GM13977 (cell line): ENCODE results near the gene SLC39A1.

Experiments
- DNase-seq: peaks from one replicate; pipeline ENCODE4 v3.0.0; 2012; ENCODE audit warnings: low spot score
- CTCF ChIP-seq: IDR thresholded peaks from 2 replicates; pipeline ENCODE4 v1.5.1; 2012; ENCODE audit warnings: mild to moderate bottlenecking, control low read depth; ENCODE audit not compliant: insufficient read depth; ENCODE audit errors: extremely low read depth, missing control alignments
- in situ Hi-C: fragments of 300-500 bp; cut with MboI; formaldehyde crosslinking; loops from one replicate; pipeline ENCODE4 v1.12.0; 2022; ENCODE audit warnings: low sequenced_read_pairs, low pct_unique_long_range_greater_than_20kb, mixed read lengths, inconsistent platforms; ENCODE audit not compliant: unreplicated experiment

Gene SLC39A1

GRCh38 chr1:153929981-153930948 is 33.1 kb downstream of the SLC39A1 start:
- no peak for TF ChIP-seq CTCF
- in situ Hi-C loops: no loop called here
- no peak for DNase-seq

GRCh38 chr1:153929426-153929825 is 33.9 kb downstream of the SLC39A1 start:
- no peak for TF ChIP-seq CTCF
- in situ Hi-C loops: no loop called here
- no peak for DNase-seq

- TF ChIP-seq CTCF: no peak
- DNase-seq: no peak
- in situ Hi-C loops: no loop called here
Measured at GRCh38 chr1:153928791-153929341, 34.5 kb downstream of the SLC39A1 start.

- in situ Hi-C loops: no loop called here
- no peak for TF ChIP-seq CTCF
- DNase-seq: peak; percentile 44
Measured at GRCh38 chr1:153928245-153928644, 35.1 kb downstream of the SLC39A1 start.

- DNase-seq: no peak
- in situ Hi-C loops: no loop called here
- TF ChIP-seq CTCF: no peak
Measured at GRCh38 chr1:153926405-153926804, 36.9 kb downstream of the SLC39A1 start.

GRCh38 chr1:153922972-153923925 is 40.1 kb downstream of the SLC39A1 start, which contains the start of gene GATAD2B:
Gene GATAD2B (minus strand): TSS chr1:153922972. CDS start chr1:153828347, 94,625 bp downstream.
- peak; percentile 98 for DNase-seq
- in situ Hi-C loops: no loop called here
- no peak for TF ChIP-seq CTCF
